NCI-H1417 (cell line): ENCODE measurements around the gene SLC2A8.

Experiments used
- DNase-seq, 3 experiments: peaks; one replicate each; lab custom pipeline; 2025; lab: John Stamatoyannopoulos, UW

SLC2A8 gene

GRCh38 chr9:127396808-127397645, at the start of gene SLC2A8:
Gene SLC2A8 (plus strand): TSS chr9:127397169. CDS start chr9:127397231, 62 bp downstream.
- DNase-seq, result peak; percentile 99 to 100 (median 100)

- DNase-seq, result peak in 2 of 3 experiments; percentile 27 to 53
These were observed 48.9 kb upstream of the SLC2A8 start for GRCh38 chr9:127347831-127348776.

- DNase-seq, result peak in 2 of 3 experiments; percentile 62 to 82
These were observed 47.4 kb upstream of the SLC2A8 start for GRCh38 chr9:127349483-127350113.

GRCh38 chr9:127351182-127352166, 45.5 kb upstream of the SLC2A8 start:
- peak; percentile 34 to 96 (median 73) for DNase-seq

- no peak for DNase-seq
These were observed 43.1 kb upstream of the SLC2A8 start for GRCh38 chr9:127353882-127354281.

GRCh38 chr9:127356906-127357305, 40.1 kb upstream of the SLC2A8 start:
- DNase-seq, result no peak

- no peak for DNase-seq
These were observed 38.9 kb upstream of the SLC2A8 start for GRCh38 chr9:127358023-127358535.

GRCh38 chr9:127358770-127359169, 38.2 kb upstream of the SLC2A8 start:
- DNase-seq, result no peak

GRCh38 chr9:127360250-127360649, 36.7 kb upstream of the SLC2A8 start:
- no peak for DNase-seq

GRCh38 chr9:127360829-127361228, 36.1 kb upstream of the SLC2A8 start:
- peak in 1 of 3 experiments; percentile 26 for DNase-seq

GRCh38 chr9:127361561-127361960, 35.4 kb upstream of the SLC2A8 start:
- DNase-seq, result no peak

- no peak for DNase-seq
These were observed 34.1 kb upstream of the SLC2A8 start for GRCh38 chr9:127362829-127363228.

- no peak for DNase-seq
These were observed 31.5 kb upstream of the SLC2A8 start for GRCh38 chr9:127365461-127365860.

GRCh38 chr9:127366594-127366993, 30.4 kb upstream of the SLC2A8 start:
- no peak for DNase-seq

GRCh38 chr9:127368852-127369402, 28.0 kb upstream of the SLC2A8 start:
- DNase-seq, result no peak

- DNase-seq, result no peak
These were observed 27.5 kb upstream of the SLC2A8 start for GRCh38 chr9:127369428-127369827.

- DNase-seq, result no peak
These were observed 26.8 kb upstream of the SLC2A8 start for GRCh38 chr9:127370147-127370579.

GRCh38 chr9:127370672-127371648, 26.0 kb upstream of the SLC2A8 start:
- DNase-seq, result no peak

- DNase-seq, result no peak
These were observed 16.5 kb upstream of the SLC2A8 start for GRCh38 chr9:127380479-127380878.
